CD14-positive monocyte (primary cell): ENCODE data around the gene UPP1. TPM values are rescaled to one million over a fixed set of nuclear protein-coding genes. Genes with fewer than 3 reads are reported as not detected.

Source experiments
- DNase-seq, 3 donors: peaks; one replicate each; pipeline ENCODE4 v3.0.0-alpha.2; 2011 to 2022
- H2AFZ ChIP-seq: 2 replicates; pipeline ENCODE4 v1.6.0; 2012; ENCODE audit warnings: mild to moderate bottlenecking, low read depth, low read length, inconsistent platforms; ENCODE audit not compliant: insufficient read depth, poor library complexity, severe bottlenecking
- H3K27ac ChIP-seq, 2 donors: 1 replicate in 1 of 2; 2 replicates in 1 of 2; pipeline ENCODE4 v1.5.1; 2012 to 2013; ENCODE audit warnings: low read length in 2 of 2, control low read depth in 1 of 2, inconsistent platforms in 1 of 2, low read depth in 1 of 2, mild to moderate bottlenecking in 1 of 2
- H3K27me3 ChIP-seq, 2 donors: one replicate each; pipeline versions ENCODE4 v1.6.0 to v1.6.1; 2011 to 2013; ENCODE audit warnings: low read length in 2 of 2; ENCODE audit not compliant: control insufficient read depth in 2 of 2, insufficient read depth in 2 of 2
- H3K36me3 ChIP-seq, 2 donors: replicated peaks in 1 of 2; 1 replicate in 1 of 2; 2 replicates in 1 of 2; pipeline versions ENCODE4 v1.5.1 to v1.6.1; 2012 to 2013; ENCODE audit warnings: low read length in 2 of 2, control low read depth in 1 of 2, inconsistent platforms in 1 of 2, mild to moderate bottlenecking in 1 of 2; ENCODE audit not compliant: insufficient read depth in 2 of 2, control insufficient read depth in 1 of 2
- H3K4me1 ChIP-seq, 2 donors: 1 replicate in 1 of 2; 2 replicates in 1 of 2; pipeline versions ENCODE4 v1.5.1 to v1.6.1; 2012 to 2013; ENCODE audit warnings: low read length in 2 of 2, control low read depth in 1 of 2, inconsistent platforms in 1 of 2, mild to moderate bottlenecking in 1 of 2, moderate library complexity in 1 of 2; ENCODE audit not compliant: insufficient read depth in 2 of 2, control insufficient read depth in 1 of 2
- H3K4me2 ChIP-seq: replicated peaks from 2 replicates; pipeline ENCODE3; 2012; ENCODE audit warnings: low read length, moderate library complexity, mild to moderate bottlenecking; ENCODE audit not compliant: poor library complexity, severe bottlenecking; ENCODE audit errors: extremely low read depth
- H3K4me3 ChIP-seq, 3 experiments: fragments of 200-600 bp in 1 of 3; sonication (generic) in 1 of 3; replicated peaks in 1 of 3; 1 replicate in 2 of 3; 2 replicates in 1 of 3; pipeline ENCODE4 v1.5.1; 2011 to 2013; ENCODE audit warnings: low read length in 3 of 3, mild to moderate bottlenecking in 3 of 3, control low read depth in 2 of 3, low read depth in 2 of 3, inconsistent platforms in 1 of 3, moderate library complexity in 1 of 3
- H3K79me2 ChIP-seq: 2 replicates; pipeline ENCODE4 v1.6.0; 2012; ENCODE audit warnings: mild to moderate bottlenecking, control low read depth, inconsistent platforms, low read length, moderate library complexity; ENCODE audit not compliant: insufficient read depth
- H3K9ac ChIP-seq: 2 replicates; pipeline ENCODE4 v1.6.0; 2017; ENCODE audit warnings: low read length, mild to moderate bottlenecking; ENCODE audit not compliant: insufficient read depth, poor library complexity, severe bottlenecking
- H3K9me3 ChIP-seq, 2 donors: replicated peaks in 1 of 2; 1 replicate in 1 of 2; 2 replicates in 1 of 2; pipeline versions ENCODE4 v1.5.1 to v1.6.1; 2012 to 2013; ENCODE audit warnings: low read length in 2 of 2, control low read depth in 1 of 2; ENCODE audit not compliant: control insufficient read depth in 1 of 2, insufficient read depth in 1 of 2
- H4K20me1 ChIP-seq: 2 replicates; pipeline ENCODE4 v1.6.0; 2012; ENCODE audit warnings: mild to moderate bottlenecking, low read length, control low read depth, moderate library complexity; ENCODE audit not compliant: insufficient read depth
- H3K27ac Mint-ChIP-seq, 7 donors: one replicate each; pipeline ENCODE4 v1.8.0; 2020; ENCODE audit warnings: mild to moderate bottlenecking in 7 of 7, mixed read lengths in 7 of 7, moderate library complexity in 6 of 7, inconsistent platforms in 2 of 7
- H3K27me3 Mint-ChIP-seq, 3 donors: one replicate each; pipeline ENCODE4 v1.8.0; 2021 to 2022; ENCODE audit warnings: low read depth in 3 of 3, mild to moderate bottlenecking in 3 of 3, mixed read lengths in 3 of 3, moderate library complexity in 3 of 3, inconsistent platforms in 1 of 3
- H3K36me3 Mint-ChIP-seq, 2 donors: one replicate each; pipeline ENCODE4 v1.8.0; 2020; ENCODE audit warnings: mixed read lengths in 2 of 2, inconsistent platforms in 1 of 2, mild to moderate bottlenecking in 1 of 2
- H3K4me1 Mint-ChIP-seq: one replicate; pipeline ENCODE4 v1.8.0; 2020; ENCODE audit warnings: mild to moderate bottlenecking, mixed read lengths
- H3K4me3 Mint-ChIP-seq, 2 donors: one replicate each; pipeline ENCODE4 v1.8.0; 2020; ENCODE audit warnings: mild to moderate bottlenecking in 2 of 2, mixed read lengths in 2 of 2, moderate library complexity in 1 of 2
- H3K9me3 Mint-ChIP-seq, 7 donors: one replicate each; pipeline ENCODE4 v1.8.0; 2020 to 2022; ENCODE audit warnings: mixed read lengths in 7 of 7, mild to moderate bottlenecking in 6 of 7, moderate library complexity in 6 of 7, inconsistent platforms in 2 of 7
- CTCF ChIP-seq: fragments of 200-600 bp; IDR thresholded peaks from one replicate; pipeline ENCODE4 v1.8.0; 2022; ENCODE audit warnings: antibody characterized with exemption, mild to moderate bottlenecking
- WGBS: methylation state at CpG from one replicate; pipeline ENCODE4 v1.1.5; 2013; ENCODE audit warnings: missing lambda C conversion rate; ENCODE audit not compliant: insufficient coverage; 5-methylcytosine and 5-hydroxymethylcytosine counted together
- intact Hi-C, 2 donors: fragments of 100-400 bp; cut with micrococcal nuclease; formaldehyde crosslinking; loops; one replicate each; pipeline versions ENCODE4 v1.15.0 to v1.15.1; 2023
- polyA plus RNA-seq, 3 donors: library from polyadenylated mRNA; depleted of rRNA in 1 of 3; unstranded in 2 of 3; stranded (reverse) in 1 of 3; fragments of 300-500 nt in 2 of 3; fragments of >200 nt in 1 of 3; fragmentation: Illumina TruSeq in 2 of 3; gene quantifications; 1 replicate in 2 of 3; 2 replicates in 1 of 3; pipeline ENCODE4 v1.2.3, GENCODE V29; 2012 to 2021

UPP1 gene
- polyA plus RNA-seq, 3 donors: 109 to 212 (median 129) TPM

GRCh38 chr7:48046458-48046857 lies 42.6 kb upstream of the UPP1 start:
- H3K79me2 ChIP-seq: no peaks in the 10 kb centered on the region
- peaks cover 17% of the 10 kb centered on the region for H3K4me1 Mint-ChIP-seq
- H2AFZ ChIP-seq: no peak overlapping the region
- H3K36me3 Mint-ChIP-seq: no peaks in the 10 kb centered on the region
- no peak overlapping the region for H3K9ac ChIP-seq
- DNase-seq: no peak
- WGBS: 46% methylated on average over 14 of the region's 14 CpGs
- no peaks in the 10 kb centered on the region for H3K27me3 ChIP-seq
- H3K9me3 ChIP-seq: no peaks in the 10 kb centered on the region
- no peak for TF ChIP-seq CTCF
- intact Hi-C loops: no loop called here
- peaks cover 11 to 14% (median 14%) of the 10 kb centered on the region in 3 donors for H3K27me3 Mint-ChIP-seq
- no peak overlapping the region for H3K27ac ChIP-seq
- H3K36me3 ChIP-seq: no peaks in the 10 kb centered on the region
- H3K9me3 Mint-ChIP-seq: no peaks in the 10 kb centered on the region
- H4K20me1 ChIP-seq: no peaks in the 10 kb centered on the region
- no peak overlapping the region for H3K4me2 ChIP-seq
- H3K4me3 Mint-ChIP-seq: no peak overlapping the region
- peaks cover 0 to 6% of the 10 kb centered on the region in 2 donors for H3K4me1 ChIP-seq
- H3K4me3 ChIP-seq: no peak overlapping the region
- H3K27ac Mint-ChIP-seq: no peak overlapping the region

DNA sequence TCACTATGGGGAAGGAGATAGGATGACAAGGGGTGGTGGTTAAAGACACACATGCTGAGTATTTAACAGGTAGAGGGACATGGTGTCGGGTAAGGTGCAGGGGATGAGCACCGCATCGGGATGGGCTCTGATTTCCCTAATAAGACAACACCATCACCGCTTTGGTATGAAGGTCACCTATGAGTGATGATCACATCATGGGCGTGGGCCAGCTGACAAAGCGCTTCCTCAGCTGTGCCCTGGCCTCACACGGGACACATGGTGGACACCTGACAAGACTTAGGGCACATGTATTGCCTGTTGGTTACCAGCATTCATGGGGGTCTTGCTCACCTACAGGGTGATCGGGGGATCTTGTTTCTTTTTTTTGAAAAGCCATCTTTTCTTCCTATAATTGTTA lies 41.0 kb upstream of the UPP1 start:
- no peak overlapping the region for H3K9ac ChIP-seq
- H3K9me3 ChIP-seq: no peaks in the 10 kb centered on the region
- intact Hi-C loops: no loop called here
- no peak for TF ChIP-seq CTCF
- no peaks in the 10 kb centered on the region for H3K27me3 ChIP-seq
- H2AFZ ChIP-seq: no peak overlapping the region
- no peak overlapping the region for H3K4me3 Mint-ChIP-seq
- peaks cover 14% of the 10 kb centered on the region in 3 donors for H3K27me3 Mint-ChIP-seq
- H3K79me2 ChIP-seq: no peaks in the 10 kb centered on the region
- no peak overlapping the region for H3K4me2 ChIP-seq
- H3K36me3 ChIP-seq: no peaks in the 10 kb centered on the region
- peak overlapping the region in 1 of 7 donors; percentile 58 for H3K27ac Mint-ChIP-seq
- peaks cover 17% of the 10 kb centered on the region for H3K4me1 Mint-ChIP-seq
- whole genome bisulfite sequencing: 100% methylated on average over 7 of the region's 8 CpGs
- H3K4me1 ChIP-seq: peaks cover 0 to 6% of the 10 kb centered on the region in 2 donors
- no peaks in the 10 kb centered on the region for H4K20me1 ChIP-seq
- no peak overlapping the region for H3K4me3 ChIP-seq
- no peak for DNase-seq
- peaks cover 0 to 2% (median 0%) of the 10 kb centered on the region in 7 donors for H3K9me3 Mint-ChIP-seq
- H3K36me3 Mint-ChIP-seq: no peaks in the 10 kb centered on the region
- H3K27ac ChIP-seq: no peak overlapping the region
